ENCODE measurements around the gene ADAMTS13. TPM values are rescaled to one million over a fixed set of nuclear protein-coding genes. Genes with fewer than 3 reads are reported as not detected.

Gene ADAMTS13
- total RNA-seq, 1 donor from 2014 or later: 3.1 TPM

- Histone ChIP-seq H3K27ac (replicated peaks) (no peak overlapping the region), H3K4me1 (no peaks in the 10 kb centered on the region), H3K27me3 (ENCODE audit: low read depth) (peaks cover 49% of the 10 kb centered on the region), H3K36me3 (no peaks in the 10 kb centered on the region), H3K9me3 (replicated peaks) (no peaks in the 10 kb centered on the region), H3K4me3 (no peak overlapping the region)
- no peak for TF ChIP-seq CTCF (IDR thresholded peaks at IDR 0.05; ENCODE audit: borderline replicate concordance)
- intact Hi-C loops (cut with micrococcal nuclease): no loop called here
- DNase-seq: no peak
Measured at GRCh38 chr9:133394687-133395271, 27.4 kb upstream of the ADAMTS13 start.

GRCh38 chr9:133396952-133397351, 25.2 kb upstream of the ADAMTS13 start:
- no peak for TF ChIP-seq CTCF (IDR thresholded peaks at IDR 0.05; ENCODE audit: borderline replicate concordance)
- intact Hi-C loops (cut with micrococcal nuclease): no loop called here
- Histone ChIP-seq H3K4me3 (no peak overlapping the region), H3K4me1 (no peaks in the 10 kb centered on the region), H3K27me3 (ENCODE audit: low read depth) (peaks cover 37% of the 10 kb centered on the region), H3K27ac (replicated peaks) (no peak overlapping the region), H3K9me3 (replicated peaks) (no peaks in the 10 kb centered on the region), H3K36me3 (peaks cover 4% of the 10 kb centered on the region)
- DNase-seq: no peak

DNA sequence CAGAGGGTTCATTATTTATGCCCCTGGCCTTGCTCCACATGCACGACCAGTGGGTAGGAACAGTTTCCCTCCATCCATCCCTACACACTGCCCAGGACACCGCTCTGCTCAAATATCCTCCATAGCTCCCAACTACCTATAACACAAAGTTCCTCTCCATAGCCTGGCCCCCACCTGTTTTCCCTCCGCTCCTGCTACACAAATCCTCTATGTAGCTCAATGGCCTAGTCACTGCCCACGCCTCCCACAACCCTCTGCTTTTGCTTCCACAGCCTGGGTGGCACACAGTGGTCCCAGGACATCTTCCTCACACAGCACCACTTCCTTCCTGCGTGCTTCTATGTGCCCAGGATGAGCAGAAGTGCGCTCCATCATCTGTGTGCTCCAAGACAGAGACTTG, 24.8 kb upstream of the ADAMTS13 start:
- TF ChIP-seq CTCF (IDR thresholded peaks at IDR 0.05; ENCODE audit: borderline replicate concordance): no peak
- no peak for DNase-seq
- intact Hi-C loops (cut with micrococcal nuclease): no loop called here
- H3K4me1 ChIP-seq: no peaks in the 10 kb centered on the region
- H3K27me3 ChIP-seq (ENCODE audit: low read depth): peaks cover 34% of the 10 kb centered on the region
- H3K27ac ChIP-seq (replicated peaks): no peak overlapping the region
- H3K36me3 ChIP-seq: peaks cover 4% of the 10 kb centered on the region
- no peak overlapping the region for H3K4me3 ChIP-seq
- H3K9me3 ChIP-seq (replicated peaks): no peaks in the 10 kb centered on the region

- intact Hi-C loops (cut with micrococcal nuclease): no loop called here
- H3K4me3 ChIP-seq: no peak overlapping the region
- H3K27me3 ChIP-seq (ENCODE audit: low read depth): peaks cover 33% of the 10 kb centered on the region
Measured at GRCh38 chr9:133397895-133398294, 24.3 kb upstream of the ADAMTS13 start.

DNA sequence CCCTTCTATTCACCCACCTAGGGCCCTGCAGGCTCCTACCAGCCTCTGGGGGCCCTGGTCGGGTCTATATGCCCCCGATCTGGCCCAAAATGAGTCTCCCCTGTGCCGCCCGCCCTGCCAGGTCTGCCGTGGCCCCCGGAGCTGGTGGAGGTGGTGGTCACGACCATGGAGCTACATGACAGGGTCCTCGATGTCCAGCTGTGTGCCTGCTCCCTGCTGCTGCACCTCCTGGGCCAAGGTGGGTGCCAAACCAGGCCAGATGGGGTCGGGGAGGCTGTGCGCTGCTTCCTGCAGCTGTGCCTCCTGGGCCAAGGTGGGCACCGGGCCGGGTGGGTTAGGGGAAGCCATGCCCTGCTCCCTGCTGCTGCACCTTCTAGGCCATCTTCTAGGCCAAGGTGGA, 21.9 kb upstream of the ADAMTS13 start:
- no peak for DNase-seq
- Histone ChIP-seq H3K4me1 (peaks cover 4% of the 10 kb centered on the region), H3K27ac (replicated peaks) (no peak overlapping the region), H3K27me3 (ENCODE audit: low read depth) (peaks cover 9% of the 10 kb centered on the region), H3K36me3 (peaks cover 12% of the 10 kb centered on the region), H3K9me3 (replicated peaks) (no peaks in the 10 kb centered on the region), H3K4me3 (no peak overlapping the region)
- no peak for TF ChIP-seq CTCF (IDR thresholded peaks at IDR 0.05; ENCODE audit: borderline replicate concordance)
- intact Hi-C loops (cut with micrococcal nuclease): no loop called here

More at GRCh38 chr9:133397895-133398294, 24.3 kb upstream of the ADAMTS13 start:
- H3K4me1 ChIP-seq: no peaks in the 10 kb centered on the region
- no peaks in the 10 kb centered on the region for H3K9me3 ChIP-seq (replicated peaks)
- DNase-seq: no peak
- no peak overlapping the region for H3K27ac ChIP-seq (replicated peaks)
- no peak for TF ChIP-seq CTCF (IDR thresholded peaks at IDR 0.05; ENCODE audit: borderline replicate concordance)
- H3K36me3 ChIP-seq: peaks cover 4% of the 10 kb centered on the region

Measured in left ventricle myocardium inferior (tissue), 1 donor.